Peyer's patch (tissue), 4 donors: ENCODE data around the gene SLC6A9.

ENCODE experiments used
- POLR2A ChIP-seq, 2 donors: fragments of 450-650 bp; IDR thresholded peaks; one replicate each; pipeline ENCODE4 v1.5.1; 2017; ENCODE audit warnings: antibody characterized with exemption in 2 of 2, mild to moderate bottlenecking in 2 of 2, moderate library complexity in 2 of 2
- TF ChIP-seq, protein P1 (sequence below), 6 experiments: fragments of 450-650 bp in 4 of 6; fragments of 200-600 bp in 2 of 6; sonication (generic) in 1 of 6; IDR thresholded peaks; one replicate each; pipeline ENCODE4 v1.5.1; 2017 to 2019; ENCODE audit warnings: antibody characterized with exemption in 6 of 6, mild to moderate bottlenecking in 3 of 6, moderate library complexity in 1 of 6

DNA sequence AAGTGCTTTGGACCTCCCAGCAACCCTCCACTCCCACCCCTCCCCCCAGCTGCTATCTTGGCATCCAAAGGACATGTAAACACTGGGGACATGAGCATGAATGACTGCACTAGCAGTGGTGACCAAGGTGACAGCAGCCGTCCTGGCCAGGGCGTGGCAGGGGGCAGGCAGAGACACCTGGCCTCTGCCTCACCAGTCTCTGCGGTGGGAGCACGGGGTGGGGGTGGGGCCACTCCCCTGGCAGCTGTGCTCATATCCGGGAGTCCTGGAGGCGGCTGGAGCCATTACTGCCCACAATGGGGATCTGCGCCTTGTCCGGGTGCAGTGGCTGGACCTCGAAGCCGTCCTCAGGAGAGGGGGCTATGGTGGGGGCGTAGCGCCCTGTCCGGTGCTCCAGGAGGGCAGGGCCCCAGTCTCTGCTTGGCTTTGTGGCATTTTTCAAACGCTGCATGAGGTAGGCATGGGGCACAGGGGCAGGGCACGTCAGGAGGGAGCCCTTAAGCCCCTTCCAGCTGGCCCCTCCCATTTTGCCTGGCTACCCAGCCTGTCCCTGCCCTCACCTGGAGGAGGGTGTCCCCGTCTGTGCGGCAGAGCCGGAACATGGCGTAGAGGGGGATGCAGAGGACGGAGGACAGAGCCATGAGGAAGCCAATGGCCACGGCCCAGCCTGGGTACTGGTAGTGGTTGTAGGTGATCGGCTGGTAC, 33.8 kb downstream of the SLC6A9 start:
- TF ChIP-seq, protein P1, sequence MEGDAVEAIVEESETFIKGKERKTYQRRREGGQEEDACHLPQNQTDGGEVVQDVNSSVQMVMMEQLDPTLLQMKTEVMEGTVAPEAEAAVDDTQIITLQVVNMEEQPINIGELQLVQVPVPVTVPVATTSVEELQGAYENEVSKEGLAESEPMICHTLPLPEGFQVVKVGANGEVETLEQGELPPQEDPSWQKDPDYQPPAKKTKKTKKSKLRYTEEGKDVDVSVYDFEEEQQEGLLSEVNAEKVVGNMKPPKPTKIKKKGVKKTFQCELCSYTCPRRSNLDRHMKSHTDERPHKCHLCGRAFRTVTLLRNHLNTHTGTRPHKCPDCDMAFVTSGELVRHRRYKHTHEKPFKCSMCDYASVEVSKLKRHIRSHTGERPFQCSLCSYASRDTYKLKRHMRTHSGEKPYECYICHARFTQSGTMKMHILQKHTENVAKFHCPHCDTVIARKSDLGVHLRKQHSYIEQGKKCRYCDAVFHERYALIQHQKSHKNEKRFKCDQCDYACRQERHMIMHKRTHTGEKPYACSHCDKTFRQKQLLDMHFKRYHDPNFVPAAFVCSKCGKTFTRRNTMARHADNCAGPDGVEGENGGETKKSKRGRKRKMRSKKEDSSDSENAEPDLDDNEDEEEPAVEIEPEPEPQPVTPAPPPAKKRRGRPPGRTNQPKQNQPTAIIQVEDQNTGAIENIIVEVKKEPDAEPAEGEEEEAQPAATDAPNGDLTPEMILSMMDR (IDR thresholded peaks at IDR 0.05) = no peak
- TF ChIP-seq POLR2A (IDR thresholded peaks at IDR 0.05) = no peak
